ENCODE data around the gene KLK14. TPM values are rescaled to one million over a fixed set of nuclear protein-coding genes. Genes with fewer than 3 reads are reported as not detected.

KLK14 gene
- total and polyA plus RNA-seq, 8 donors: 0.20 to 0.77 (median 0.32) TPM; not detected in 3

DNA sequence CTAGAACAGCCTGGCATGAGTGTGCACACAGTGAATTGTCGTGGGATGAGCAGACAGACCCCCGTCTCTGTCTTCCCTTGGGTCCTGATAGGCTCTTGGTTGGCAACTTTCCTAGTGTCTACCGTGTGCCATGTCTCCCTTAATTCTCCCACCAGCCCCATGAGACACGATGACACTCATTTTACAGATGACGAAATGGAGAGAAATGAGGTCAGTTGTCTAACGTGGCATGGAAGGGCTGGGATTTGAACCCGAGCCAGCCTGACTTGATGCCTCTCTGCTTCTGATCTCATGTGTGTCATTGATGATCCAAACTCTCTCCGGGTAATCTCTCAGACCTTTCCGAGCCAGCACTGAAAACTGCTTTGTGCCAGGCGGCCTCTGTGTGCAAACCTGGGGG is 8.4 kb upstream of the KLK14 start:
- H3K27ac ChIP-seq: no peak overlapping the region
- H3K9me3 ChIP-seq: no peaks in the 10 kb centered on the region
- H3K4me1 ChIP-seq: no peaks in the 10 kb centered on the region
- DNase-seq: no peak
- ATAC-seq: no peak
- no peak for FAIRE-seq
- H3K4me3 ChIP-seq: no peak overlapping the region
- intact Hi-C loops (cut with DNase I): loop anchor here in 2 of 3 donors (5.0 kb wide), 3 partner anchors 64 to 159 kb away; partner anchors contain the start of gene KLK11 (in 1 of the 2)
- no peaks in the 10 kb centered on the region for H3K27me3 ChIP-seq
- 85 to 87% methylated on average over 10 of the region's 10 CpGs for whole genome bisulfite sequencing, 2 donors
- TF ChIP-seq, protein P1, sequence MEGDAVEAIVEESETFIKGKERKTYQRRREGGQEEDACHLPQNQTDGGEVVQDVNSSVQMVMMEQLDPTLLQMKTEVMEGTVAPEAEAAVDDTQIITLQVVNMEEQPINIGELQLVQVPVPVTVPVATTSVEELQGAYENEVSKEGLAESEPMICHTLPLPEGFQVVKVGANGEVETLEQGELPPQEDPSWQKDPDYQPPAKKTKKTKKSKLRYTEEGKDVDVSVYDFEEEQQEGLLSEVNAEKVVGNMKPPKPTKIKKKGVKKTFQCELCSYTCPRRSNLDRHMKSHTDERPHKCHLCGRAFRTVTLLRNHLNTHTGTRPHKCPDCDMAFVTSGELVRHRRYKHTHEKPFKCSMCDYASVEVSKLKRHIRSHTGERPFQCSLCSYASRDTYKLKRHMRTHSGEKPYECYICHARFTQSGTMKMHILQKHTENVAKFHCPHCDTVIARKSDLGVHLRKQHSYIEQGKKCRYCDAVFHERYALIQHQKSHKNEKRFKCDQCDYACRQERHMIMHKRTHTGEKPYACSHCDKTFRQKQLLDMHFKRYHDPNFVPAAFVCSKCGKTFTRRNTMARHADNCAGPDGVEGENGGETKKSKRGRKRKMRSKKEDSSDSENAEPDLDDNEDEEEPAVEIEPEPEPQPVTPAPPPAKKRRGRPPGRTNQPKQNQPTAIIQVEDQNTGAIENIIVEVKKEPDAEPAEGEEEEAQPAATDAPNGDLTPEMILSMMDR (IDR thresholded peaks at IDR 0.05): no peak
- H3K36me3 ChIP-seq: no peaks in the 10 kb centered on the region

DNA sequence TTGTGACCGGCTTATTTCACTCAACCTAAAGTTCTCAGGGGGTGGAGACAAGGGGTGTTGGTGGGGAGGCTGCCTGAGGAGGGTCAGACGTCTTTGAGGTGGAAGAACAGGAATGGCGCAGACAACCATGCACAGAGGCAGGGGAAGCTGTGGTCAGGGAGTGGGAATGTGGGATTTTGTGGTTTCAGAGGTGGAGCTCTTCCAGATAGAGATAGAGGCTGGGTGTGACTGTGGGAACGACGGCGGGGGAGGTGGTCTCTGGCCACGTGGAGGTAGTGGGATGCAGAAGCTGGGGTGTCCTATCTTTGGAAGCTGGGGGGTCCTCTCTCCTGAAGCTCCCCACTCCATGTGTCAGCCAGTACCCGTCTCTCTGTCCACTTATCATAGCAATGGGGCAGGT is 7.8 kb upstream of the KLK14 start:
- WGBS, 2 donors: 71 to 77% methylated on average over 8 of the region's 8 CpGs
- FAIRE-seq: no peak
- H3K4me1 ChIP-seq: peaks cover 4 to 6% (median 5%) of the 10 kb centered on the region in 3 donors
- H3K9me3 ChIP-seq: no peaks in the 10 kb centered on the region
- DNase-seq: no peak
- TF ChIP-seq, protein P1 (IDR thresholded peaks at IDR 0.05): no peak
- no peak for ATAC-seq
- intact Hi-C loops (cut with DNase I): loop anchor here in 2 of 3 donors (5.0 kb wide), 3 partner anchors 63 to 158 kb away; partner anchors contain the start of gene KLK11 (in 1 of the 2)
- no peak overlapping the region for H3K27ac ChIP-seq
- H3K27me3 ChIP-seq: no peaks in the 10 kb centered on the region
- H3K4me3 ChIP-seq: no peak overlapping the region
- H3K36me3 ChIP-seq: no peaks in the 10 kb centered on the region

- no peaks in the 10 kb centered on the region for H3K27me3 ChIP-seq
- peaks cover 6 to 8% (median 7%) of the 10 kb centered on the region in 3 donors for H3K4me1 ChIP-seq
- TF ChIP-seq, protein P1 (IDR thresholded peaks at IDR 0.05): no peak
- H3K4me3 ChIP-seq: no peak overlapping the region
- FAIRE-seq: no peak
- no peak for ATAC-seq
- no peaks in the 10 kb centered on the region for H3K9me3 ChIP-seq
- WGBS, 2 donors: 90 to 91% methylated on average over 17 of the region's 17 CpGs
- no peak overlapping the region for H3K27ac ChIP-seq
- no peak for DNase-seq
- no peaks in the 10 kb centered on the region for H3K36me3 ChIP-seq
- intact Hi-C loops (cut with DNase I): loop anchor here in 2 of 3 donors (5.0 kb wide), 3 partner anchors 62 to 157 kb away; partner anchors contain the start of gene KLK11 (in 1 of the 2)
Measured at GRCh38 chr19:51089786-51090185, 7.1 kb upstream of the KLK14 start.

DNA sequence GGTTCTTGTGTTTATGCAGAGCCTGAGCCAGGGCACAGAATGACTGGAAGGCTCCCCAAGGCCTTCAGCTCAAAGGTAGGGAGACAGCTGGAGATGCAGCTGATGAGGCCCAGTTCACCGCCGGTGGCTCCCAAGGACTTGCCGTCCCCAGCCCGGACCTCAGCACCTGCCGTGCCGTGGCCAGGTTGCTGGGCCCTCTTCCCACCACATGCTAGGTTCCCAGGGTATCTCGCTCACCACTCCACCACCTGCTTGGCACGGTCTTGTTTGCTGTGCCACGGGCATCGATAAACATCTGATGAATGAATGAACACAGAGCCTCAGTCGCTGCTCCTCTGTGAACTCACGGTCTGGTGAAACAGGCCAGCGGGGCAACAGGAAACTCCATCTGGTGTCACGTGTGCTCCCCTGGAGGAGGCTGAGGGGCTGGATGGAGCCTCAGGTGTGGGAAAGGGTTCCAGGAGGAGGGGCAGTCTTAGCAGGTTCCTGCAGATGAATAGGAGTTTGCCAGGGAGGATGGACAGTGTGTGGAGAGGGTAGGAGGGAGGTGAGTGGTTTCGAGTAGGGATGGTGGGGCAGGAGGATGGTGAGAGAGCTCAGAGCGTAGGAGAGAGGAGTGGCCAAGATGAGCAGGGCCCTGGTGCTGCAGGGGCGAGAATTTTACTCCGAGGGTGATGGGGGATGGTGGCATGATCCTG is 3.6 kb upstream of the KLK14 start:
- Histone ChIP-seq H3K4me1 (peaks cover 6 to 8% (median 7%) of the 10 kb centered on the region in 3 donors), H3K36me3 (no peaks in the 10 kb centered on the region), H3K27me3 (no peaks in the 10 kb centered on the region), H3K27ac (peak overlapping the region in 2 of 4 donors; percentile 33 to 50), H3K9me3 (no peaks in the 10 kb centered on the region), H3K4me3 (no peak overlapping the region)
- TF ChIP-seq, protein P1 (IDR thresholded peaks at IDR 0.05): no peak
- FAIRE-seq (no peak), ATAC-seq (peak; percentile 96 to 98 (median 97)), DNase-seq (peak; percentile 79 to 96 (median 92))
- 40 to 51% methylated on average over 18 of the region's 18 CpGs for WGBS, 2 donors
- intact Hi-C loops (cut with DNase I): no loop called here

DNA sequence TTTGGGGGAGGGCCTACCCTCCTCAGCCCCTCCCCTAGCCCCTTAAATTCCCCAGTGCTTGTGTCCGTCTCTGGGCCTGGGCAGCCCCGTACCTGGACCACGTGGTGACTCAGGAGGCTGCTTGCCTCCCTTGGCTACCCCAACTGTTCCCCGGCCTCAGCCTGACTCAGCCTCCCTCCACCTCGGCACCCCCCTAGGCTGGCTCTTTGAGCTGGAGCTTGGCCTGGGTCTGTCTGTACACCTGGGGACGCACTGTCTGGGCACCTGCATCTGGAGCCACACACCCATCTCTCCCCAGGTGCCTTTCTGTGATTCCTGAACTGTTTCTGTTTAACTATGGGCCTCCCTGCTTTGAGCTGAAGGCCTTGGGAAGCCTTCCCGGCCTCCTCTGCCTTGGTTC is 1.8 kb upstream of the KLK14 start:
- peaks cover 6 to 8% (median 7%) of the 10 kb centered on the region in 3 donors for H3K4me1 ChIP-seq
- H3K27ac ChIP-seq: no peak overlapping the region
- TF ChIP-seq, protein P1 (IDR thresholded peaks at IDR 0.05): no peak
- no peaks in the 10 kb centered on the region for H3K36me3 ChIP-seq
- H3K9me3 ChIP-seq: no peaks in the 10 kb centered on the region
- no peak for ATAC-seq
- intact Hi-C loops (cut with DNase I): no loop called here
- no peaks in the 10 kb centered on the region for H3K27me3 ChIP-seq
- no peak for DNase-seq
- H3K4me3 ChIP-seq: no peak overlapping the region
- FAIRE-seq: no peak
- 81 to 84% methylated on average over 7 of the region's 7 CpGs for WGBS, 2 donors
